Heart left ventricle (tissue), 16 donors: ENCODE data around the gene ACOT13. TPM values are rescaled to one million over a fixed set of nuclear protein-coding genes. Genes with fewer than 3 reads are reported as not detected.
A peak's percentile ranks its signal among the peaks of the same experiment; 100 is the strongest.
"Not testable (repeated sequence)": the region's sequence is repeated elsewhere in the genome, so short reads cannot be mapped to it uniquely, and the experiment has no call there.

Experiments
- ATAC-seq, 4 donors: fragments of 200-7000 bp; cut with Tn5 transposase; one replicate each; pipeline ENCODE4 v1.9.1; 2020 to 2022; ENCODE audit warnings: moderate library complexity in 4 of 4, mild to moderate bottlenecking in 3 of 4, moderate number of reproducible peaks in 1 of 4
- DNase-seq, 5 donors: peaks; one replicate each; pipeline ENCODE4 v3.0.0-alpha.2; 2020
- H3K27ac ChIP-seq, 12 donors: fragments of 200-600 bp; sonication (generic) in 4 of 12; one replicate each; pipeline versions ENCODE4 v1.5.0 to v1.8.0; 2016 to 2022; ENCODE audit warnings: mild to moderate bottlenecking in 2 of 12
- H3K27me3 ChIP-seq, 9 donors: fragments of 200-600 bp; sonication (generic) in 2 of 9; one replicate each; pipeline versions ENCODE4 v1.5.1 to v1.8.0; 2016 to 2022; ENCODE audit warnings: mild to moderate bottlenecking in 3 of 9
- H3K36me3 ChIP-seq, 9 donors: fragments of 200-600 bp; sonication (generic) in 2 of 9; one replicate each; pipeline versions ENCODE4 v1.5.0 to v1.8.0; 2018 to 2022; ENCODE audit warnings: mild to moderate bottlenecking in 2 of 9
- H3K4me1 ChIP-seq, 12 donors: fragments of 200-600 bp; sonication (generic) in 4 of 12; one replicate each; pipeline versions ENCODE4 v1.5.0 to v1.8.0; 2016 to 2022; ENCODE audit warnings: mild to moderate bottlenecking in 3 of 12
- H3K4me3 ChIP-seq, 12 donors: fragments of 200-600 bp; sonication (generic) in 4 of 12; one replicate each; pipeline versions ENCODE4 v1.5.0 to v1.8.0; 2017 to 2022; ENCODE audit warnings: mild to moderate bottlenecking in 9 of 12, moderate library complexity in 4 of 12
- H3K9me3 ChIP-seq, 12 donors: fragments of 200-600 bp; sonication (generic) in 4 of 12; one replicate each; pipeline versions ENCODE4 v1.5.0 to v1.8.0; 2016 to 2022; ENCODE audit warnings: mild to moderate bottlenecking in 1 of 12
- CTCF ChIP-seq, 12 donors: fragments of 200-600 bp; sonication (generic) in 4 of 12; IDR thresholded peaks; one replicate each; pipeline versions ENCODE4 v1.5.0 to v1.8.0; 2018 to 2022; ENCODE audit warnings: antibody characterized with exemption in 12 of 12, mild to moderate bottlenecking in 5 of 12
- POLR2A ChIP-seq, 2 donors: fragments of 450-650 bp; IDR thresholded peaks; one replicate each; pipeline ENCODE4 v1.6.1; 2017; ENCODE audit warnings: antibody characterized with exemption in 2 of 2, mild to moderate bottlenecking in 2 of 2, moderate library complexity in 2 of 2
- WGBS, 4 donors: extraction: QIAGEN DNeasy Blood & Tissue Kit in 2 of 4; methylation state at CpG; one replicate each; pipeline versions ENCODE4 v1.1.5 to v1.1.7; 2013 to 2018; 5-methylcytosine and 5-hydroxymethylcytosine counted together
- intact Hi-C, 10 donors: fragments of 100-400 bp; cut with DNase I; formaldehyde crosslinking; loops; one replicate each; pipeline versions ENCODE4 v1.11.1 to v1.14.2; 2022
- polyA plus RNA-seq, 2 donors: library from polyadenylated mRNA; stranded (reverse); fragments of 200-250 nt; gene quantifications; one replicate each; pipeline ENCODE4 v1.2.3, GENCODE V29; 2013
- total RNA-seq, 9 donors: library from RNA; depleted of rRNA in 2 of 9; stranded (reverse); fragments of >200 nt in 2 of 9; fragmentation: NEBNext Ultra II Directional in 3 of 9; extraction: Animal tissue kit (Norgen Biotek cat#: 25700) in 3 of 9; gene quantifications; one replicate each; pipeline versions ENCODE4 v1.1.0 to v1.2.4, GENCODE V29; 2016 to 2023
- donor health status: ischemic (EF 13 %, LVEDD 7.1; RV severe dilation, severe dysfunction).
- donor health status: healthy with polysubstance abuse.
- donor health status: DM: no; HTN: yes; CAD: no.
- donor health status: DM: no; HTN: no; CAD: no.
- donor health status: ischemic (EF 25% LVEDD 6.9; RV normal size, moderate dysfunction).
- donor health status: ischemic (EF 25% LVEDD 5.7; RV mildly dilated, moderate dysfunction).
- donor health status: healthy.
- donor health status: DM: yes; HTN: yes; CAD: no.
- donor health status: ischemic (EF 35%, LVEDD 5.7; RV mildly dilated, moderate dysfunction).
- donor health status: nonischemic (EF 11% LVEDD 7.7; RV severe dilation, severe dysfunction).
- donor health status: DM: yes; HTN: yes; CAD: no.
- donor health status: PGD.
- donor health status: ischemic (EF 29% LVEDD 5.4; RV normal size, mild dysfunction).
- donor health status: nonischemic (EF 23%, LVEDD 6.1; RV moderate dilation, normal function).

ACOT13 gene
- total and polyA plus RNA-seq, 11 donors = 21.6 to 160 (median 55.3) TPM

DNA sequence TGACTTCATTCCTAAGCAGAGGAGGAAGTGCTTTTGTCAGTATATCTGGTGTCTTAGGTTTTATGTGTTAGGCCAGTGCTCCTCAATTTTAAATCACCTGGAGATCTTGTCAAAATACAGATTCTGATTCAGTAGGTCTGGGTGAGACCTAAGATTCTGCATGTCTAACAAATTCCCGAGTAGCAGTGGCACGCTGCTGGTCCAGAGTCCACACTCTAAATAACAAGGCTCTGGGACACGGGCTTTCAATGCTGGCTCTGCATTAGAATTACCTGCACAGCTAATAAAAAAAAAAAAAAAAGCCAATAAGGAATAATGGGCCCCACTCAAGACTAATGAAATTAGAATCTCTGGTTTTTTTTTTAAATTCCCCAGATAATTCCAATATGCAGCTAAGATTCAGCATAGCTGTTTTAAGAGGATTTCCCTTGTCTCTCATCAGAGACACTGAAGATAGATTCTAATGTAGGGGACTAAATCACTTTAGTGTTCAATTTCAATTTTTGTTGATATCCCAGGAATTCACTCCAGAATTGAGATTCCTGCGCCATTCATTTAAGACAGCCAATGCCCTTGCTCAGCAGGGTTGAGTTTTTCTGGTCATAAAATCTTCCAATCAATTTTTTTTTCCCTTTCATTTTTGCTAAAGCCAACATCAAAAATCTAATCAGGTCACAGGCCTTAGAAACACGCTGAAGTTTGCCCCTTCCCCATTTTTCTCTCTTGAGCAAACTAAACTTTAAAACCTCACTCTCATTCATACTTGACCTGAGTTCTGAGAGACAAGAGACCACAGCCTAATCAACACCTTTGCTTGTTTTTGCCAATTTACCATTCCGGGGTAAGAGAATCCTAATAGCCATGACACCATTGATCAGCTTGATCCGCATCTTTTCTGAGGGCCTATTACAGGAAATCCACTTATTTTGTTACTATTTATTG lies 2.6 kb upstream of the ACOT13 start:
- no peak for DNase-seq
- 93 to 97% (median 94%) methylated on average over 7 of the region's 7 CpGs for WGBS, 4 donors
- H3K36me3 ChIP-seq = peaks cover 0 to 42% (median 19%) of the 10 kb centered on the region in 9 donors
- no peak overlapping the region for H3K27ac ChIP-seq
- H3K27me3 ChIP-seq = no peaks in the 10 kb centered on the region
- TF ChIP-seq CTCF (IDR thresholded peaks at IDR 0.05) = no peak
- TF ChIP-seq POLR2A (IDR thresholded peaks at IDR 0.05) = no peak
- ATAC-seq = no peak
- H3K9me3 ChIP-seq = no peaks in the 10 kb centered on the region
- peaks cover 0 to 41% (median 26%) of the 10 kb centered on the region in 12 donors for H3K4me1 ChIP-seq
- peak overlapping the region in 2 of 12 donors; percentile 8 to 99 for H3K4me3 ChIP-seq
- intact Hi-C loops = no loop called here

DNA sequence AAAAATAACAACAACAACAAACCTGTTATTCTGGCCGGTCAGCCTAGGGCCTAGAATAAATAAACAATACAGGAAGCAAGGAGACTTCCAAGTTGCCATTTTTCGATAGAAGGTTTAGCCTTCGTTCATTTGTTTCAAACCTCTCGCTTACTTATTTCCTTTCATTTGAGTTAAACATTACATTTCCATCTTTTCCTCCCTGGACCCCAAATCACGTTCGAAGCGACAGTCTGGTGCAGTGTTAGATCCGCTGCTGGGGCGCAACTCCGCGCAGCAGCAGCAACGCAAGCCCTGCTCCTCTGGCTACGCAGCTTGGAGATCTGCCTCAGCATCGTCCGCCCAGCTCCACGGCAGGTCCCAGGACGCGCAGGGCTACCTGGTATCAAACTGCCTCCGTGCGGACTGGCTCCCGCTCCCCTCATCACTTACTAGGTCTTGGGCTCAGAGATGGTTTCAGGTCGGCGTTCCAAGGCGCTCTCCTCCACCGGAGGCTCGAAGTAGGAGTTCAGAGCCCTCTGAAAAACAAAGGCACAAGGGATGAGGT lies 708 bp upstream of the ACOT13 start:
- intact Hi-C loops = loop anchor here in 7 of 10 donors (1.0 to 5.0 kb wide), 3 partner anchors 51 to 55 kb away; partner anchors contain the start of gene C6orf62 (in 3 of the 7)
- H3K4me3 ChIP-seq = peak overlapping the region; percentile 70 to 99 (median 83)
- H3K27ac ChIP-seq = peak overlapping the region; percentile 77 to 96 (median 89)
- H3K9me3 ChIP-seq = peaks cover 0 to 10% (median 0%) of the 10 kb centered on the region in 12 donors
- TF ChIP-seq CTCF (IDR thresholded peaks at IDR 0.05) (no peak), POLR2A (IDR thresholded peaks at IDR 0.05) (no peak)
- ATAC-seq (peak; percentile 35 to 50 (median 45)), DNase-seq (peak in 3 of 5 donors; percentile 35 to 40 (median 36))
- H3K4me1 ChIP-seq = peaks cover 0 to 40% (median 26%) of the 10 kb centered on the region in 12 donors
- 0 to 1% (median 1%) methylated on average over 24 to 26 of the region's 26 CpGs for WGBS, 4 donors
- no peaks in the 10 kb centered on the region for H3K27me3 ChIP-seq
- H3K36me3 ChIP-seq = peaks cover 0 to 38% (median 19%) of the 10 kb centered on the region in 9 donors

DNA sequence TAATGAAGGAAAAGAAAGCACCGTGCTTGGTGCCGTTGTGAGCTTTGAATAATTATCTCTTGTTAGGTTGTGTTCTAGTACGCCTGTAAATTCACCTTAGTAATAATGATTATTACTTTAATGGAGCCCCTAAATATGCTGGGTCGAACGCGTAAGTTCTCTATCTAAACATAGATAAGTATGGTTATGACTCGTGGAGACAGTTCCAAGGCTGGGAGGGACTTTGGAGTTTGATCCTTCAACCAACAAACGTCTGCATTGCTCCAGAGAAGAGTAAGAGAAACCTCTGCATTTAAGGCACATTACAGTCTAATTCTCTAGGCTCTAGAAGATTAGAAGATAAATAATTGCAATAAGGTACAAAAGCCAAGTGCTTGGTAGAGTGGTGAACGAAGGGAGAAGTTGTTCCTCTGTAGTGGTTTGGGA lies 514 bp downstream of the ACOT13 start:
- intact Hi-C loops = loop anchor here in 6 of 10 donors (1.0 to 5.0 kb wide), 3 partner anchors 50 to 84 kb away; partner anchors contain the start of gene C6orf62 (in 3 of the 6)
- peaks cover 0 to 26% (median 17%) of the 10 kb centered on the region in 9 donors for H3K36me3 ChIP-seq
- H3K4me1 ChIP-seq = peaks cover 0 to 40% (median 26%) of the 10 kb centered on the region in 12 donors
- peak overlapping the region; percentile 77 to 96 (median 89) for H3K27ac ChIP-seq
- ATAC-seq (peak in 1 of 4 donors; percentile 21), DNase-seq (no peak)
- peaks cover 0 to 11% (median 0%) of the 10 kb centered on the region in 12 donors for H3K9me3 ChIP-seq
- TF ChIP-seq CTCF (IDR thresholded peaks at IDR 0.05) (no peak), POLR2A (IDR thresholded peaks at IDR 0.05) (no peak)
- WGBS, 4 donors = 2 to 5% (median 3%) methylated on average over 9 of the region's 9 CpGs
- no peaks in the 10 kb centered on the region for H3K27me3 ChIP-seq
- peak overlapping the region; percentile 41 to 99 (median 83) for H3K4me3 ChIP-seq

- H3K27me3 ChIP-seq, ATAC-seq, DNase-seq: not testable (repeated sequence)
- Histone ChIP-seq H3K9me3 (peaks cover 0 to 12% (median under 1%) of the 10 kb centered on the region in 12 donors), H3K36me3 (peaks cover 0 to 16% (median 8%) of the 10 kb centered on the region in 9 donors), H3K4me1 (peaks cover 0 to 40% (median 26%) of the 10 kb centered on the region in 12 donors), H3K4me3 (peak overlapping the region in 10 of 12 donors; percentile 76 to 99 (median 83)), H3K27ac (peak overlapping the region in 4 of 12 donors; percentile 92 to 96 (median 96))
- intact Hi-C loops = loop anchor here in 3 of 10 donors (5.0 kb wide), 1 partner anchor 49 kb away; the partner anchor contains the start of gene C6orf62 (in 3 of the 3)
- WGBS, 4 donors = 96 to 98% (median 96%) methylated on average over 18 of the region's 18 CpGs
Observed at GRCh38 chr6:24668066-24668996, 1.5 kb downstream of the ACOT13 start.
